Adipocyte (in vitro differentiated cells): ENCODE results near the gene UPF1.

ENCODE experiments used
- DNase-seq: peaks from one replicate; pipeline ENCODE4 v3.0.0-alpha.2; 2015; ENCODE audit warnings: low read depth
- H3K27me3 ChIP-seq: replicated peaks from 2 replicates; pipeline ENCODE4 v1.7.0; 2013; ENCODE audit warnings: mild to moderate bottlenecking, low read length, moderate library complexity; ENCODE audit not compliant: control insufficient read depth, insufficient read depth
- H3K36me3 ChIP-seq: 2 replicates; pipeline ENCODE4 v1.7.0; 2013; ENCODE audit warnings: low read length, mild to moderate bottlenecking, moderate library complexity; ENCODE audit not compliant: control insufficient read depth, insufficient read depth, severe bottlenecking
- H3K4me1 ChIP-seq: 2 replicates; pipeline ENCODE4 v1.7.0; 2013; ENCODE audit warnings: mild to moderate bottlenecking, low read length, moderate library complexity; ENCODE audit not compliant: control insufficient read depth, insufficient read depth
- H3K4me3 ChIP-seq: 2 replicates; pipeline ENCODE4 v1.7.0; 2013; ENCODE audit warnings: mild to moderate bottlenecking, low read length, moderate library complexity
- H3K9ac ChIP-seq: 2 replicates; pipeline ENCODE4 v1.7.0; 2013; ENCODE audit warnings: mild to moderate bottlenecking, low read length, moderate library complexity
- H3K9me3 ChIP-seq: 2 replicates; pipeline ENCODE4 v1.7.0; 2013; ENCODE audit warnings: mild to moderate bottlenecking, low read length, moderate library complexity; ENCODE audit not compliant: control insufficient read depth

UPF1 gene

GRCh38 chr19:18843960-18844359 is 12.2 kb downstream of the UPF1 start:
- Histone ChIP-seq H3K36me3 (peaks cover 3% of the 10 kb centered on the region), H3K9me3 (no peaks in the 10 kb centered on the region), H3K27me3 (no peaks in the 10 kb centered on the region), H3K4me3 (no peak overlapping the region), H3K4me1 (peaks cover 84% of the 10 kb centered on the region), H3K9ac (no peak overlapping the region)
- no peak for DNase-seq

- Histone ChIP-seq H3K4me3 (no peak overlapping the region), H3K9me3 (no peaks in the 10 kb centered on the region), H3K27me3 (no peaks in the 10 kb centered on the region), H3K4me1 (peaks cover 84% of the 10 kb centered on the region), H3K9ac (no peak overlapping the region), H3K36me3 (peaks cover 3% of the 10 kb centered on the region)
- no peak for DNase-seq
These were observed 13.1 kb downstream of the UPF1 start for GRCh38 chr19:18844806-18845329.

- peak overlapping the region; percentile 84 for H3K9ac ChIP-seq
- H3K9me3 ChIP-seq: no peaks in the 10 kb centered on the region
- H3K4me1 ChIP-seq: peaks cover 84% of the 10 kb centered on the region
- no peak overlapping the region for H3K4me3 ChIP-seq
- H3K27me3 ChIP-seq: no peaks in the 10 kb centered on the region
- no peak for DNase-seq
- peaks cover 8% of the 10 kb centered on the region for H3K36me3 ChIP-seq
These were observed 14.2 kb downstream of the UPF1 start for GRCh38 chr19:18845961-18846360.

GRCh38 chr19:18846862-18847548 is 15.2 kb downstream of the UPF1 start:
- no peaks in the 10 kb centered on the region for H3K27me3 ChIP-seq
- H3K4me1 ChIP-seq: peaks cover 78% of the 10 kb centered on the region
- DNase-seq: peak; percentile 94
- peak overlapping the region; percentile 63 for H3K4me3 ChIP-seq
- H3K9me3 ChIP-seq: no peaks in the 10 kb centered on the region
- peaks cover 19% of the 10 kb centered on the region for H3K36me3 ChIP-seq
- H3K9ac ChIP-seq: peak overlapping the region; percentile 84

GRCh38 chr19:18847549-18848463 is 16.0 kb downstream of the UPF1 start:
- H3K27me3 ChIP-seq: no peaks in the 10 kb centered on the region
- peaks cover 72% of the 10 kb centered on the region for H3K4me1 ChIP-seq
- H3K4me3 ChIP-seq: peak overlapping the region; percentile 63
- peaks cover 25% of the 10 kb centered on the region for H3K36me3 ChIP-seq
- peak overlapping the region; percentile 84 for H3K9ac ChIP-seq
- DNase-seq: peak; percentile 88
- H3K9me3 ChIP-seq: no peaks in the 10 kb centered on the region

GRCh38 chr19:18848878-18849661 is 17.3 kb downstream of the UPF1 start:
- no peaks in the 10 kb centered on the region for H3K27me3 ChIP-seq
- peak overlapping the region; percentile 84 for H3K9ac ChIP-seq
- peaks cover 60% of the 10 kb centered on the region for H3K4me1 ChIP-seq
- no peaks in the 10 kb centered on the region for H3K9me3 ChIP-seq
- peak; percentile 72 for DNase-seq
- H3K4me3 ChIP-seq: peak overlapping the region; percentile 65
- H3K36me3 ChIP-seq: peaks cover 37% of the 10 kb centered on the region

GRCh38 chr19:18849838-18850400 is 18.2 kb downstream of the UPF1 start:
- no peaks in the 10 kb centered on the region for H3K27me3 ChIP-seq
- peak overlapping the region; percentile 84 for H3K9ac ChIP-seq
- peaks cover 60% of the 10 kb centered on the region for H3K4me1 ChIP-seq
- DNase-seq: no peak
- H3K9me3 ChIP-seq: no peaks in the 10 kb centered on the region
- peaks cover 46% of the 10 kb centered on the region for H3K36me3 ChIP-seq
- H3K4me3 ChIP-seq: peak overlapping the region; percentile 65

- Histone ChIP-seq H3K36me3 (peaks cover 54% of the 10 kb centered on the region), H3K4me1 (peaks cover 56% of the 10 kb centered on the region), H3K4me3 (peak overlapping the region; percentile 65), H3K27me3 (no peaks in the 10 kb centered on the region), H3K9ac (peak overlapping the region; percentile 84), H3K9me3 (no peaks in the 10 kb centered on the region)
- DNase-seq: no peak
These were observed 19.0 kb downstream of the UPF1 start for GRCh38 chr19:18850471-18851375.

- Histone ChIP-seq H3K36me3 (peaks cover 61% of the 10 kb centered on the region), H3K4me3 (no peak overlapping the region), H3K27me3 (no peaks in the 10 kb centered on the region), H3K9ac (peak overlapping the region; percentile 84), H3K9me3 (no peaks in the 10 kb centered on the region), H3K4me1 (peaks cover 52% of the 10 kb centered on the region)
- no peak for DNase-seq
These were observed 20.0 kb downstream of the UPF1 start for GRCh38 chr19:18851673-18852325.
